ENCODE measurements around the gene SRBD1.

DNA sequence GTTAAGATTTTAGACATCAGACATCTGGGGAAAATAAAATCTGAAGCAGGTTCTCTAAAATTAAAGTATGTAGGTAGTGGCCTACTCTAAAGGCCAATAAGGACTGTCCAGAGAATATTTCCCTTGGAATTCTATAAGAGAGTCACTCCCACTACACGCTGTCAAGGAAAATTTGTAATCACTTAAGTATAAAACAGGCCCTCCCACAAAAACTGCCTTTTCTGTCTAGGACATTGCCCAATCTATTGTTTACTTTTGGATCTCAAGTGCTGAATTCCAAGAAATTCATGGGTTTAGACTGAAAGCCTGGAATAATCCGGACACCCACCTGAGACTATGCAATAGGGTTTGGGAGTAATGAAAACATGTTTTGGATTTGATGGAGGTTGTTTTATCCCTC is 1.7 kb upstream of the SRBD1 start:
- TF ChIP-seq POLR2A (IDR thresholded peaks at IDR 0.05; ENCODE audit: control extremely low read depth in 1 of 2, low read depth in 2 of 2, low read length in 2 of 2) (no peak), EP300 (IDR thresholded peaks at IDR 0.05; ENCODE audit: borderline replicate concordance in 1 of 2, low read depth in 2 of 2, low read length in 2 of 2) (no peak), NRF1 (IDR thresholded peaks at IDR 0.05; ENCODE audit: low read depth, low read length) (no peak), NANOG (IDR thresholded peaks at IDR 0.05; ENCODE audit: insufficient read depth, low read depth, low read length, poor library complexity, severe bottlenecking) (no peak), EZH2 (IDR thresholded peaks at IDR 0.05; ENCODE audit: low read depth, low read length, severe bottlenecking) (no peak), POLR2AphosphoS5 (IDR thresholded peaks at IDR 0.05; ENCODE audit: low read depth, low read length) (no peak), TEAD4 (IDR thresholded peaks at IDR 0.05; ENCODE audit: low read depth, low read length) (no peak), RNF2 (IDR thresholded peaks at IDR 0.05; ENCODE audit: borderline replicate concordance, low read depth, low read length, missing control alignments, poor library complexity, severe bottlenecking) (no peak), RFX5 (IDR thresholded peaks at IDR 0.05; ENCODE audit: borderline replicate concordance, low read depth, low read length) (no peak), CEBPB (IDR thresholded peaks at IDR 0.05; ENCODE audit: low read depth, low read length) (no peak)
- TF ChIP-seq, protein P1, sequence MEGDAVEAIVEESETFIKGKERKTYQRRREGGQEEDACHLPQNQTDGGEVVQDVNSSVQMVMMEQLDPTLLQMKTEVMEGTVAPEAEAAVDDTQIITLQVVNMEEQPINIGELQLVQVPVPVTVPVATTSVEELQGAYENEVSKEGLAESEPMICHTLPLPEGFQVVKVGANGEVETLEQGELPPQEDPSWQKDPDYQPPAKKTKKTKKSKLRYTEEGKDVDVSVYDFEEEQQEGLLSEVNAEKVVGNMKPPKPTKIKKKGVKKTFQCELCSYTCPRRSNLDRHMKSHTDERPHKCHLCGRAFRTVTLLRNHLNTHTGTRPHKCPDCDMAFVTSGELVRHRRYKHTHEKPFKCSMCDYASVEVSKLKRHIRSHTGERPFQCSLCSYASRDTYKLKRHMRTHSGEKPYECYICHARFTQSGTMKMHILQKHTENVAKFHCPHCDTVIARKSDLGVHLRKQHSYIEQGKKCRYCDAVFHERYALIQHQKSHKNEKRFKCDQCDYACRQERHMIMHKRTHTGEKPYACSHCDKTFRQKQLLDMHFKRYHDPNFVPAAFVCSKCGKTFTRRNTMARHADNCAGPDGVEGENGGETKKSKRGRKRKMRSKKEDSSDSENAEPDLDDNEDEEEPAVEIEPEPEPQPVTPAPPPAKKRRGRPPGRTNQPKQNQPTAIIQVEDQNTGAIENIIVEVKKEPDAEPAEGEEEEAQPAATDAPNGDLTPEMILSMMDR (IDR thresholded peaks at IDR 0.05; ENCODE audit: control extremely low read depth in 1 of 3, insufficient read depth in 1 of 3, low read depth in 1 of 3, low read length in 3 of 3) = no peak
- TF ChIP-seq, protein P2, sequence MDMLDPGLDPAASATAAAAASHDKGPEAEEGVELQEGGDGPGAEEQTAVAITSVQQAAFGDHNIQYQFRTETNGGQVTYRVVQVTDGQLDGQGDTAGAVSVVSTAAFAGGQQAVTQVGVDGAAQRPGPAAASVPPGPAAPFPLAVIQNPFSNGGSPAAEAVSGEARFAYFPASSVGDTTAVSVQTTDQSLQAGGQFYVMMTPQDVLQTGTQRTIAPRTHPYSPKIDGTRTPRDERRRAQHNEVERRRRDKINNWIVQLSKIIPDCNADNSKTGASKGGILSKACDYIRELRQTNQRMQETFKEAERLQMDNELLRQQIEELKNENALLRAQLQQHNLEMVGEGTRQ (IDR thresholded peaks at IDR 0.05; ENCODE audit: low read length) = no peak
- TF ChIP-seq, protein P3, sequence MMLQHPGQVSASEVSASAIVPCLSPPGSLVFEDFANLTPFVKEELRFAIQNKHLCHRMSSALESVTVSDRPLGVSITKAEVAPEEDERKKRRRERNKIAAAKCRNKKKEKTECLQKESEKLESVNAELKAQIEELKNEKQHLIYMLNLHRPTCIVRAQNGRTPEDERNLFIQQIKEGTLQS (IDR thresholded peaks at IDR 0.05; ENCODE audit: insufficient read depth, low read depth, low read length) = no peak

Data from H1 (cell line).